AG04450 (cell line): Measurements from ENCODE around the gene FIBCD1. TPM values are rescaled to one million over a fixed set of nuclear protein-coding genes. Genes with fewer than 3 reads are reported as not detected.

Experiments used
- CTCF ChIA-PET: fragments of 300-600, 350-600 bp; formaldehyde crosslinking; extraction: SDS; loops from one replicate; lab custom pipeline; 2022; ENCODE audit warnings: antibody characterized with exemption, inconsistent platforms; lab: Charles Lee
- POLR2A ChIA-PET: fragments of 350-600 bp; formaldehyde crosslinking; extraction: SDS; loops from one replicate; lab custom pipeline; 2021; ENCODE audit warnings: antibody characterized with exemption, inconsistent platforms; lab: Yijun Ruan, JAX
- DNase-seq: peaks from one replicate; pipeline ENCODE4 v3.0.0-alpha.2; 2011; ENCODE audit warnings: low read depth, low spot score
- H3K27ac ChIP-seq: one replicate; pipeline ENCODE4 v1.5.1; 2012; ENCODE audit warnings: low read depth, low read length, control low read depth
- H3K27me3 ChIP-seq: one replicate; pipeline ENCODE4 v1.6.0; 2012; ENCODE audit warnings: low read length; ENCODE audit not compliant: control insufficient read depth, insufficient read depth
- H3K4me3 ChIP-seq: 2 replicates; pipeline ENCODE4 v1.5.1; 2011; ENCODE audit warnings: mild to moderate bottlenecking, low read depth, low read length, control low read depth
- H3K9me3 ChIP-seq: 2 replicates; pipeline ENCODE4 v1.5.1; 2012; ENCODE audit warnings: low read length; ENCODE audit not compliant: control insufficient read depth, insufficient read depth
- polyA plus RNA-seq: library from polyadenylated mRNA; depleted of rRNA; stranded (reverse); fragments of >200 nt; gene quantifications from 2 replicates; pipeline ENCODE4 v1.2.3, GENCODE V29; 2011
- TF ChIP-seq, protein P1 (sequence below): IDR thresholded peaks from 2 replicates; pipeline ENCODE4 v1.5.1; 2011; ENCODE audit warnings: low read depth, low read length, control low read depth, inconsistent platforms

Gene FIBCD1
- polyA plus RNA-seq, 1 experiment: 2.2 TPM

DNA sequence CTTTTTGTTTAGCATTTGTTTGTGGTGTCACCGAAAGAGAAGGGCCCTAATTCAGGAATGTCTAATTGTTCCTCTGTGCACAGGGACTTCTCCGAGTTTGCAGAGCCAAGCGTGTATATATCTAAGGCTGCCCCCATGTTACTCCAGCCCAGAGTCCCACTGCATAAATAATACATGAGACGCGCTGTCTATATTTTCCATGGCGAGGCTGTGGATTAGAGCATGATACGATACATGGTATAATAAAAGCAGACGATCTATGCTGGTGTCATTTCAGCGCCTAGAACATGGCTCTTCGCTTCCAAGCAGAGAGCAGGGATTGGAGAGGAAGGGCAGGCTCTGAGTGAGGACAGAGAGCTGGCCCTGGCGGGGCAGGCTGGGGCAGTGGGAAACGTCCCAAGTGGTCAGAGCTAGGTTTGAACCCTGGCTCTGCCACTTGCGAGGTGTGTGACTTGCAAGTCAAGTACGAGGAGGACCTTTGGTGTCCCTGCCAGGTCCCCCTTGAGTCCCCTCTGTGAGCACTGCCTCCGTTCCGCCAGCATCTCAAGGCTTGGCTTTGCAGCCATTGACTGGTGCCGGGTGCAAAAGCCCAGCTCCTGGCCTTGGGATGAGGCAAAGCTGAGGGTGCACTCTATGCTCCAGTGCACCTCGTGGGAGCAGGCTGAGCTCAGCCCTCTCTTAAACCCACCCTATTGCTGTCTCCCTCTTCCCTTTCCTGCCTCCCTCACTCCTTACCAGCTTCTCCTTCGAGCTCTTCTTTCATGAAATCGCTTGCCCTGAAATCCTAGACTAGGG is 40.7 kb upstream of the FIBCD1 start:
- DNase-seq: no peak
- ChIA-PET POLR2A (interaction anchor here (0.6 kb wide), 1 partner anchor 134 kb away, joined by 3 read pairs; no protein-coding TSS in a partner anchor), CTCF (interaction anchor here (0.6 kb wide), 1 partner anchor 519 kb away, joined by 5 read pairs; no protein-coding TSS in a partner anchor)

DNA sequence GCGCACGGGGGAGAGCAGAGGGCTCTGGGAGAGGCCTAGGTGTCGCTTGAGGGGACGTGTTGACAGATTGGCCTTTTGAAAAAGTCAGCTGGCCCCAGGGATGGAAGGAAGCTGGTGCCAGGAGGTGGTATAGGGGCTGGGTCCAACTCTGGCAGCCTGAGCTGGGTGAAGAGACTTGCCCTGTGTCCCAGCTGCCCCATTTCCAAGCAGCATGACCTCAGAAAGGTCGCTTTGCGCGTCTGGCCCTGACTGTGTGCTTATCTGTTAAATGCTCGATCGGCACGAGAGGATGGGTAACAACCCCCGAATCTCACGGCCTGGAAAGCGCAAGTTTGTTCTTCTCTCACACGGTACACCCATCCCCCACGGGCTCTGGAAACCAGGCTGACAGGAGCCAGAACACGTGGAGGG is 38.8 kb upstream of the FIBCD1 start:
- ChIA-PET CTCF (no interaction called here), POLR2A (interaction anchor here (0.6 kb wide), 2 partner anchors 32 to 292 kb away, joined by 3 to 4 read pairs; no protein-coding TSS in a partner anchor)
- H3K9me3 ChIP-seq: peaks cover 3% of the 10 kb centered on the region; the same call in 1 of the 2 replicates
- no peak overlapping the region for H3K4me3 ChIP-seq
- H3K27ac ChIP-seq: no peak overlapping the region
- no peak for DNase-seq
- TF ChIP-seq, protein P1, sequence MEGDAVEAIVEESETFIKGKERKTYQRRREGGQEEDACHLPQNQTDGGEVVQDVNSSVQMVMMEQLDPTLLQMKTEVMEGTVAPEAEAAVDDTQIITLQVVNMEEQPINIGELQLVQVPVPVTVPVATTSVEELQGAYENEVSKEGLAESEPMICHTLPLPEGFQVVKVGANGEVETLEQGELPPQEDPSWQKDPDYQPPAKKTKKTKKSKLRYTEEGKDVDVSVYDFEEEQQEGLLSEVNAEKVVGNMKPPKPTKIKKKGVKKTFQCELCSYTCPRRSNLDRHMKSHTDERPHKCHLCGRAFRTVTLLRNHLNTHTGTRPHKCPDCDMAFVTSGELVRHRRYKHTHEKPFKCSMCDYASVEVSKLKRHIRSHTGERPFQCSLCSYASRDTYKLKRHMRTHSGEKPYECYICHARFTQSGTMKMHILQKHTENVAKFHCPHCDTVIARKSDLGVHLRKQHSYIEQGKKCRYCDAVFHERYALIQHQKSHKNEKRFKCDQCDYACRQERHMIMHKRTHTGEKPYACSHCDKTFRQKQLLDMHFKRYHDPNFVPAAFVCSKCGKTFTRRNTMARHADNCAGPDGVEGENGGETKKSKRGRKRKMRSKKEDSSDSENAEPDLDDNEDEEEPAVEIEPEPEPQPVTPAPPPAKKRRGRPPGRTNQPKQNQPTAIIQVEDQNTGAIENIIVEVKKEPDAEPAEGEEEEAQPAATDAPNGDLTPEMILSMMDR: no peak
- peaks cover 41% of the 10 kb centered on the region for H3K27me3 ChIP-seq

More for the DNA sequence above, 40.7 kb upstream of the FIBCD1 start:
- peaks cover 31% of the 10 kb centered on the region for H3K27me3 ChIP-seq
- TF ChIP-seq, protein P1: no peak
- H3K27ac ChIP-seq: no peak overlapping the region
- no peak overlapping the region for H3K4me3 ChIP-seq
- peaks cover 3% of the 10 kb centered on the region; the same call in 1 of the 2 replicates for H3K9me3 ChIP-seq

DNA sequence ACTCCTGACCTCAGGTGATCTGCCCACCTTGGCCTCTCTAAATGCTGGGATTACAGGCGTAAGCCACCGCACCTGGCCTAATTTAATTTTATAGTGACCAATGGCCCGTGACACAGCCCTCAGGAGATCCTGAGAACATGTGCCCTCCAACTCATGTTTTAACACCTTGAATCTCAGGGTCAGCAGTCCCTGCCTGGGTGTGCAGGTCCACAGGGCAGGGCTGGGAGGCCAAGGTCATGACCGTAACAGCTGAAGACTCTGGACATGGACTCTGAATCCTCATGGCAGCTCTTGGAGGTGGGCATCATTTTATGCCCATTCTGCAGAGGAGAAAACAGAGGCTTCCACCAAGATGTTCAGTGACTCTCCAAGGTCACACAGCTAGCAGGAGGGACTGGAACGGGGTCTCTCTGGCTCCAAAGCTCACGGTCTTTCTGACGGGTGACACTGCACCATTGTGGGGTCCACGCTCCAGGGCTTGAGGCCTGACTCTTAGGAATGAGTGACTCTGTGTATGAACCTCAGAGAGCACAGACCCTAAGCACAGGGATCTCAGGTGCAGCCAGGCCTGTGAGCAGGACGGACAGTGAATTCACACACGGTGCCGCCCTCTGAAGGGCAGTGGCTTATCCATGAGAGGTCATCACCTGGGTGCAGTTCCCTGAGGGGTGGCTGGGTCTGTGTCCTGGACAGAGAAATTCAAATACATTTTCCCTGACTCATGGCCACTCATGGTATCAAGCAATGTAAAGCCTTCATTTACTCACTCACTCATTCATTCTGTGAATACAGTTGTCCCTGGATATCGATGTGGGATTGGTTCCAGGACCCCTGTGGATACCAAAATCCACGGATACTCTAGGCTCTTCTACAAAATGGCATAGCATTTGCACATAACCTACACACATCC is 37.1 kb upstream of the FIBCD1 start:
- POLR2A ChIA-PET: no interaction called here
- TF ChIP-seq, protein P1: no peak
- H3K4me3 ChIP-seq: no peak overlapping the region
- no peak overlapping the region for H3K27ac ChIP-seq
- CTCF ChIA-PET: no interaction called here
- H3K27me3 ChIP-seq: peaks cover 49% of the 10 kb centered on the region
- no peaks in the 10 kb centered on the region; the same call in 1 of the 2 replicates for H3K9me3 ChIP-seq
- DNase-seq: no peak

DNA sequence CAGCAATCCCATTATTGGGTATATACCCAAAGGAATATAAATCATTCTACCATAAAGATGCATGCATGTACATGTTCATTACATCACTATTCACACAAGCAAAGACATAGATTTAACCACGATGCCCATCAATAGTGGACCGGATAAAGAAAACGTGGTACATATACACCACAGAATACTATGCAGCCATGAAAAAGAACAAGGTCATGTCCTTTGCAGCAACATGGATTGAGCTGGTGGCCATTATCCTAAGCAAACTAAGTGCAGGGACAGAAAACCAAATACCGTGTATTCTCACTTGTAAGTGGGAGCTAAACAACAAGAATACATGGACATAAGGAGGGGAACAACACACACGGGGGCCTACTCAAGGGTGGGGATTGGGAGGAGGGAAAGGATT is 36.1 kb upstream of the FIBCD1 start:
- CTCF ChIA-PET: interaction anchor here (0.6 kb wide), 1 partner anchor 71 kb away, joined by 3 read pairs; no protein-coding TSS in a partner anchor
- H3K9me3 ChIP-seq: no peaks in the 10 kb centered on the region; the same call in 1 of the 2 replicates

More for the DNA sequence above, 36.1 kb upstream of the FIBCD1 start:
- POLR2A ChIA-PET: no interaction called here
- DNase-seq: no peak
- TF ChIP-seq, protein P1: no peak
- Histone ChIP-seq H3K27me3 (peaks cover 42% of the 10 kb centered on the region), H3K4me3 (no peak overlapping the region), H3K27ac (no peak overlapping the region)
